HK-2 (cell line): ENCODE data around the gene COL15A1.
"Not testable (repeated sequence)": the region's sequence is repeated elsewhere in the genome, so short reads cannot be mapped to it uniquely, and the experiment has no call there.

Experiments used
- DNase-seq: peaks from one replicate; pipeline ENCODE4 v3.0.0-alpha.2; 2018; ENCODE audit not compliant: unreplicated experiment

Gene COL15A1

GRCh38 chr9:99079542-99079941 is 135.8 kb downstream of the COL15A1 start:
- no peak for DNase-seq

GRCh38 chr9:99083051-99083450 is 139.3 kb downstream of the COL15A1 start:
- DNase-seq: no peak

- no peak for DNase-seq
These were observed 142.5 kb downstream of the COL15A1 start for GRCh38 chr9:99085949-99086948.

GRCh38 chr9:99087462-99087861 is 143.8 kb downstream of the COL15A1 start:
- no peak for DNase-seq

- DNase-seq: no peak
These were observed 146.8 kb downstream of the COL15A1 start for GRCh38 chr9:99090336-99091130.

- DNase-seq: no peak
These were observed 149.2 kb downstream of the COL15A1 start for GRCh38 chr9:99092643-99093491.

- DNase-seq: no peak
These were observed 149.7 kb downstream of the COL15A1 start for GRCh38 chr9:99093492-99093791.

GRCh38 chr9:99095565-99095964 is 151.9 kb downstream of the COL15A1 start:
- no peak for DNase-seq

GRCh38 chr9:99096409-99096808 is 152.7 kb downstream of the COL15A1 start:
- no peak for DNase-seq

GRCh38 chr9:99099806-99100585 is 156.3 kb downstream of the COL15A1 start:
- DNase-seq: not testable (repeated sequence)

- DNase-seq: no peak
These were observed 157.6 kb downstream of the COL15A1 start for GRCh38 chr9:99101271-99101670.

- no peak for DNase-seq
These were observed 158.1 kb downstream of the COL15A1 start for GRCh38 chr9:99101812-99102211.

GRCh38 chr9:99103054-99103895 is 159.6 kb downstream of the COL15A1 start:
- no peak for DNase-seq

- DNase-seq: no peak
These were observed 160.3 kb downstream of the COL15A1 start for GRCh38 chr9:99103901-99104458.

- DNase-seq: peak; percentile 91
These were observed 160.9 kb downstream of the COL15A1 start, which contains the start of gene TGFBR1 for GRCh38 chr9:99104459-99105151. Gene TGFBR1, plus strand, starts transcription at chr9:99105113. Its CDS starts 93 bp downstream, at chr9:99105206.

GRCh38 chr9:99105152-99106043 is 161.7 kb downstream of the COL15A1 start:
- peak; percentile 80 for DNase-seq

GRCh38 chr9:99106044-99106375 is 162.3 kb downstream of the COL15A1 start:
- no peak for DNase-seq

GRCh38 chr9:99107421-99107820 is 163.7 kb downstream of the COL15A1 start:
- DNase-seq: no peak
